Endothelial cell of umbilical vein (primary cell): ENCODE results near the gene PPIL1. TPM values are rescaled to one million over a fixed set of nuclear protein-coding genes. Genes with fewer than 3 reads are reported as not detected.

Experiments used
- BruUV-seq: library from RNA; stranded (reverse); fragments of 400-500 nt; replicated peaks from 2 replicates; lab custom pipeline; 2021; lab: Mats Ljungman, UMichigan
- CTCF ChIA-PET: fragments of 300-600, 350-600 bp; sonication (Branson Sonifier 250); formaldehyde crosslinking; loops from one replicate; lab custom pipeline; 2021; ENCODE audit warnings: antibody characterized with exemption, inconsistent platforms; lab: Charles Lee
- POLR2A ChIA-PET: fragments of 300-600, 350-600 bp; sonication (Branson Sonifier 250); formaldehyde crosslinking; loops from one replicate; lab custom pipeline; 2021; ENCODE audit warnings: antibody characterized with exemption, inconsistent platforms; lab: Charles Lee
- DNase-seq: peaks from one replicate; pipeline ENCODE4 v3.0.0-alpha.2; 2011; ENCODE audit warnings: low read depth, low spot score
- FAIRE-seq: peaks from 2 replicates; lab custom pipeline; 2011; peaks lifted over from hg19 to GRCh38; lab: Jason Lieb, UNC
- H2AFZ ChIP-seq: 2 replicates; pipeline ENCODE4 v1.6.0; 2012; ENCODE audit warnings: low read depth, low read length, control low read depth, inconsistent platforms
- H3K27ac ChIP-seq: 2 replicates; pipeline ENCODE4 v1.5.1; 2011; ENCODE audit warnings: low read depth, mild to moderate bottlenecking, control low read depth, low read length, moderate library complexity; ENCODE audit not compliant: insufficient read depth
- H3K27me3 ChIP-seq, 2 experiments: 2 replicates each; pipeline versions ENCODE4 v1.6.0 to v1.6.1; 2011; ENCODE audit warnings: low read length in 2 of 2, mixed read lengths in 1 of 2; ENCODE audit not compliant: control insufficient read depth in 2 of 2, insufficient read depth in 2 of 2
- H3K36me3 ChIP-seq, 2 experiments: 2 replicates in 1 of 2; 3 replicates in 1 of 2; pipeline ENCODE4 v1.5.1; 2011; ENCODE audit warnings: low read length in 2 of 2, mild to moderate bottlenecking in 1 of 2, moderate library complexity in 1 of 2; ENCODE audit not compliant: control insufficient read depth in 2 of 2, insufficient read depth in 2 of 2; ENCODE audit errors: extremely low read depth in 1 of 2
- H3K4me1 ChIP-seq: 3 replicates; pipeline ENCODE4 v1.5.1; 2011; ENCODE audit warnings: mild to moderate bottlenecking, low read length; ENCODE audit not compliant: control insufficient read depth, insufficient read depth; ENCODE audit errors: extremely low read depth
- H3K4me2 ChIP-seq: 2 replicates; pipeline ENCODE4 v1.6.1; 2011; ENCODE audit warnings: low read length, control low read depth, mixed read lengths; ENCODE audit not compliant: insufficient read depth
- H3K4me3 ChIP-seq, 3 experiments: fragments of 200-600 bp in 1 of 3; sonication (generic), shearing (Covaris generic) in 1 of 3; replicated peaks in 1 of 3; 2 replicates each; pipeline ENCODE4 v1.5.1; 2011 to 2016; ENCODE audit warnings: control low read depth in 3 of 3, low read length in 3 of 3, mild to moderate bottlenecking in 2 of 3, inconsistent platforms in 1 of 3, low read depth in 1 of 3, moderate library complexity in 1 of 3; ENCODE audit not compliant: insufficient read depth in 1 of 3
- H3K79me2 ChIP-seq: 2 replicates; pipeline ENCODE4 v1.6.0; 2012; ENCODE audit warnings: low read length, inconsistent platforms; ENCODE audit not compliant: control insufficient read depth, insufficient read depth
- H3K9ac ChIP-seq: replicated peaks from 2 replicates; pipeline ENCODE3; 2011; ENCODE audit warnings: low read length, control low read depth; ENCODE audit not compliant: insufficient read depth; ENCODE audit errors: extremely low read depth
- H3K9me1 ChIP-seq: replicated peaks from 3 replicates; pipeline ENCODE4 v1.6.0; 2011; ENCODE audit warnings: mild to moderate bottlenecking, low read length; ENCODE audit not compliant: control insufficient read depth, insufficient read depth; ENCODE audit errors: extremely low read depth
- H3K9me3 ChIP-seq: replicated peaks from 2 replicates; pipeline ENCODE4 v1.5.1; 2012; ENCODE audit warnings: low read length, inconsistent platforms; ENCODE audit not compliant: control insufficient read depth, insufficient read depth
- H4K20me1 ChIP-seq: replicated peaks from 2 replicates; pipeline ENCODE3; 2011; ENCODE audit warnings: mild to moderate bottlenecking, low read length; ENCODE audit not compliant: control insufficient read depth, insufficient read depth; ENCODE audit errors: extremely low read depth
- CTCF ChIP-seq, 2 donors: IDR thresholded peaks; 1 replicate in 1 of 2; 2 replicates in 1 of 2; pipeline ENCODE4 v1.5.1; 2011; ENCODE audit warnings: low read length in 2 of 2, mild to moderate bottlenecking in 2 of 2, moderate library complexity in 2 of 2, control low read depth in 1 of 2, inconsistent platforms in 1 of 2, low read depth in 1 of 2; ENCODE audit not compliant: insufficient read depth in 1 of 2; ENCODE audit errors: extremely low read depth in 1 of 2
- EZH2 ChIP-seq: IDR thresholded peaks from 2 replicates; pipeline ENCODE4 v1.6.1; 2012; ENCODE audit warnings: borderline replicate concordance, low read depth, mild to moderate bottlenecking, moderate library complexity, low read length, inconsistent platforms; ENCODE audit not compliant: severe bottlenecking
- FOS ChIP-seq: IDR thresholded peaks from 2 replicates; pipeline ENCODE4 v1.6.1; 2011; ENCODE audit warnings: mild to moderate bottlenecking, low read length, moderate library complexity, borderline replicate concordance; ENCODE audit not compliant: insufficient read depth
- GATA2 ChIP-seq: IDR thresholded peaks from 2 replicates; pipeline ENCODE4 v1.7.0; 2011; ENCODE audit warnings: low read depth, mild to moderate bottlenecking, moderate library complexity, mixed read lengths, low read length; ENCODE audit not compliant: insufficient read length, insufficient read depth
- JUN ChIP-seq: IDR thresholded peaks from 2 replicates; pipeline ENCODE4 v1.6.1; 2011; ENCODE audit warnings: borderline replicate concordance, low read depth; ENCODE audit not compliant: insufficient read length, insufficient read depth
- MAX ChIP-seq: IDR thresholded peaks from 2 replicates; pipeline ENCODE4 v1.6.1; 2011; ENCODE audit not compliant: insufficient read depth, insufficient read length
- MYC ChIP-seq: IDR thresholded peaks from one replicate; pipeline ENCODE4 v1.6.1; 2011; ENCODE audit warnings: mild to moderate bottlenecking, low read depth, low read length
- POLR2A ChIP-seq: IDR thresholded peaks from 2 replicates; pipeline ENCODE4 v1.6.1; 2012; ENCODE audit warnings: low read depth, mild to moderate bottlenecking, control low read depth, low read length
- POLR2AphosphoS5 ChIP-seq: IDR thresholded peaks from 2 replicates; pipeline ENCODE4 v1.6.1; 2012; ENCODE audit warnings: low read depth, mild to moderate bottlenecking, control low read depth, low read length, moderate library complexity; ENCODE audit not compliant: insufficient read depth
- dilution Hi-C: fragments of 300-500 bp; cut with MboI; formaldehyde crosslinking; loops from one replicate; pipeline ENCODE4 v1.15.0; 2019; ENCODE audit warnings: low sequenced_read_pairs; ENCODE audit not compliant: extremely low pct_ligation_motif_present
- intact Hi-C: fragments of 100-400 bp; cut with micrococcal nuclease; formaldehyde crosslinking; loops from one replicate; pipeline ENCODE4 v1.10.0; 2022
- polyA plus RNA-seq, 4 experiments: library from polyadenylated mRNA; depleted of rRNA in 3 of 4; stranded (reverse) in 3 of 4; unstranded in 1 of 4; fragments of >200 nt; gene quantifications; 2 replicates each; pipeline versions ENCODE4 v1.2.1 to v1.2.3, GENCODE V29; 2011 to 2012; ENCODE audit warnings: missing spikeins in 1 of 4
- total RNA-seq: library from RNA; stranded (reverse); gene quantifications from 2 replicates; pipeline ENCODE4 v1.2.3, GENCODE V29; 2021

Gene PPIL1
- total and polyA plus RNA-seq, 2 donors (not counting 3 experiments of a cell fraction or from before 2014, with no cell fraction given) = 28.6 to 35.6 TPM

- no peaks in the 10 kb centered on the region for H3K79me2 ChIP-seq
- DNase-seq = no peak
- no TSS peak for BruUV-seq
- no peaks in the 10 kb centered on the region for H3K9me3 ChIP-seq
- no peak for FAIRE-seq
- H3K36me3 ChIP-seq = peaks cover 2 to 11% of the 10 kb centered on the region in 2 experiments
- no peaks in the 10 kb centered on the region for H4K20me1 ChIP-seq
- intact Hi-C loops = loop anchor here (1.0 to 10.0 kb wide), 6 partner anchors 24 to 227 kb away; no protein-coding TSS in a partner anchor
- no peak overlapping the region for H3K9ac ChIP-seq
- ChIA-PET CTCF (interaction anchor here (0.6 to 8.7 kb wide), 35 partner anchors 8 to 359 kb away, joined by 3 to 552 read pairs (median 10); partner anchors contain the start of genes C6orf89, MTCH1 and PPIL1), POLR2A (no interaction called here)
- TF ChIP-seq MYC = no peak
- TF ChIP-seq GATA2 = no peak
- TF ChIP-seq MAX = no peak
- TF ChIP-seq JUN = no peak
- no peak for TF ChIP-seq FOS
- TF ChIP-seq POLR2A = no peak
- no peak for TF ChIP-seq EZH2
- no peak for TF ChIP-seq CTCF (IDR thresholded peaks at IDR 0.05; ENCODE audit: extremely low read depth in 1 of 2, insufficient read depth in 1 of 2, low read depth in 1 of 2, low read length in 2 of 2)
- no peak for TF ChIP-seq POLR2AphosphoS5
- H2AFZ ChIP-seq = no peak overlapping the region
- dilution Hi-C loops = loop anchor here (5.0 kb wide), 1 partner anchor 39 kb away; no protein-coding TSS in a partner anchor
- no peaks in the 10 kb centered on the region for H3K27me3 ChIP-seq
- H3K4me3 ChIP-seq = no peak overlapping the region
- H3K9me1 ChIP-seq = no peaks in the 10 kb centered on the region
- no peak overlapping the region for H3K4me2 ChIP-seq
- H3K27ac ChIP-seq = no peak overlapping the region
- H3K4me1 ChIP-seq = peaks cover 30% of the 10 kb centered on the region
Measured at GRCh38 chr6:36851626-36852025, 23.0 kb downstream of the PPIL1 start.
